Stimulated activated memory B cell treated with anti-CD40 and anti-IgM and Interleukin-4, amounts not matched to agents 10 μg/mL and 1 μg/mL and 100 μg/mL, for 72 hours (primary cell): ENCODE measurements around the gene NELL2.
"Not testable (repeated sequence)": the region's sequence is repeated elsewhere in the genome, so short reads cannot be mapped to it uniquely, and the experiment has no call there.

ENCODE experiments used
- ATAC-seq: fragments of 150-1000 bp; cut with Tn5 transposase; 2 replicates; pipeline ENCODE4 v1.10.0; 2021
- H3K27ac Mint-ChIP-seq: one replicate; pipeline ENCODE4 v1.8.0; 2022; ENCODE audit warnings: mild to moderate bottlenecking, mixed read lengths
- H3K27me3 Mint-ChIP-seq: one replicate; pipeline ENCODE4 v1.8.0; 2022; ENCODE audit warnings: mixed read lengths
- H3K36me3 Mint-ChIP-seq: one replicate; pipeline ENCODE4 v1.8.0; 2022; ENCODE audit warnings: mixed read lengths
- H3K4me1 Mint-ChIP-seq: one replicate; pipeline ENCODE4 v1.8.0; 2022; ENCODE audit warnings: mixed read lengths
- H3K4me3 Mint-ChIP-seq: one replicate; pipeline ENCODE4 v1.8.0; 2022; ENCODE audit warnings: mild to moderate bottlenecking, moderate library complexity, mixed read lengths
- H3K9me3 Mint-ChIP-seq: one replicate; pipeline ENCODE4 v1.8.0; 2022; ENCODE audit warnings: mixed read lengths

NELL2 gene

DNA sequence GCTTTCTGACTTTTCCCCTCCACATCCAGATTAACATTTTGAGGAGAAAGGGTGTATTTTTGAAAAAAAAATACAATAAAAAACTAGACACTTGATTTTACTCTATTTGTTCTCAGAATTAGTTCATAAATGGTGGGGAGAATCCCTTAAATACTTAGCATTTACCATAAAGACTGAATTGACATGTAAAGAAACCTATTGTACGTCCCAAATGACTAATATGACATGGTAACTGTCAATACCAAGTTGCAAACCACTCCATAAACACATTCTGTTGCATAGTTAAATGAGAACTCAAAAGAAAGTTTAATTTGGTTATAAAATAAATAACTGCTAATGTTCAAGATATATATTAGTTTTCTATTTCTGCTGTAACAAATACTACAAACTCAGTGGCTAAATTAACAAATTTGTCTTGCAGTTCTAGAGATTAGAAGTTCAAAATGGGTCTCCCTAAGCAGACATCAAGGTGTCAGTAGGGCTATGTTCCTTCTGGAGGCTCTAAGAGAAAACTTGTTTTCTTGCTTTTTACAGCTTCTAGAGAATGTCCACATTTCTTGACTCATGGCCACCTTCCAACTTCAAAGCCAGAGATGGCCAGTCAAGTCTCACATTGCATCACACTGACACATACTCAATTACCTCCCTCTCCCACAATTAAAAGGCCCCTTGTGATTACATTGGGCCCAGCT is 16.0 kb downstream of the NELL2 start:
- Mint-ChIP-seq H3K27ac (no peak overlapping the region), H3K4me3 (no peak overlapping the region)
- no peak for ATAC-seq

DNA sequence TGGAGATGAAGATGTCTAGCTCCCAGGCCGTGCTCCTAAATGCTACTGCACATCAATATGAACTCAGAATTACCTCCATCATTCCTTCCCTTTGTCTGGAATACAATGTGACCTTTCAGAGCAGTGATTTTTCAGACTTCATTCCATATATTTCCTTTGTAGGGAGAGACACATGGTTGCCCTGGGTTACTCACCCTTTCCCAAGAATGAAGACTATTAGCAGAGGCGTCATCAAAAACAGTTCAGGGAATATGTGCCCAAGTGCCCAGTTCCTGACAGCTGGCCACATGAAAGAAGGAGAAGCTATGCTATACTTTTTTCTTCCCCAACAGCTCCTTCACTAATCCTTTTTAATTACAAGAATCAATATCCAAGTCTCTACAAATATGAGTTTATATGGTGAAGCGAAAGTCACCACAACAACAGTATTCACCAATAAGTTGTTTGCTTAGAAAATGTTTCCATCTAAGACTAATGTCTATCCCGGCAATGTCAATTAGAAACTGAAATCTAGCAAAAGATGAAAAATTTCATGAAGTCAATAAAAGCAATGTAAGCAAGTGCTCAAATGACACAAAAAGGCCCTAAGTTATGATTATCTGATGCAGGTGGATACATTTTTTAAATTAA is 17.8 kb downstream of the NELL2 start:
- no peak for ATAC-seq
- no peak overlapping the region for H3K4me3 Mint-ChIP-seq
- H3K4me1 Mint-ChIP-seq: no peaks in the 10 kb centered on the region
- peaks cover 9% of the 10 kb centered on the region for H3K27me3 Mint-ChIP-seq
- H3K27ac Mint-ChIP-seq: no peak overlapping the region
- H3K36me3 Mint-ChIP-seq: no peaks in the 10 kb centered on the region
- peaks cover 12% of the 10 kb centered on the region for H3K9me3 Mint-ChIP-seq

More for the DNA sequence above, 16.0 kb downstream of the NELL2 start:
- Mint-ChIP-seq H3K4me1 (no peaks in the 10 kb centered on the region), H3K9me3 (peaks cover 16% of the 10 kb centered on the region), H3K27me3 (peaks cover 21% of the 10 kb centered on the region), H3K36me3 (no peaks in the 10 kb centered on the region)

DNA sequence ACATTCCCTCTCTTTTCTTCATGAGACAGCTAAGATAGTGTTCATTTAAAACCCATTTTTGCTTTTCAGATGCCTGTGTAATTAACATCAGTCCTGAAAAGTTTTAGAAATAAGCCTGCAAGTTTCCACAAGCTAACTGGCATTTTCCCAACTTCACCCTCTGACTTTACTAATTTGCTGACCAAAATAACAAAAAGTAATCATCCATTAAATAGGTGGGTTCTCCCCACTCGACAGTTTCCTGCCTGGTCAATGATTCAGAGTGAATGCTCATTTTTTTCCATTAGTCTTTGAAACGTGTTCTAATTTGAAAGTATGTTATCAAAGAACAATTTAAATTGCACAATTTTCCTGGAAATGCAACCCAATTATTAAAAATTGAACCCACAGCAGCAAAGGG is 23.6 kb downstream of the NELL2 start:
- H3K27ac Mint-ChIP-seq: no peak overlapping the region
- H3K27me3 Mint-ChIP-seq: no peaks in the 10 kb centered on the region
- H3K4me3 Mint-ChIP-seq: no peak overlapping the region
- H3K36me3 Mint-ChIP-seq: no peaks in the 10 kb centered on the region
- H3K9me3 Mint-ChIP-seq: no peaks in the 10 kb centered on the region
- no peak for ATAC-seq
- H3K4me1 Mint-ChIP-seq: peaks cover 18% of the 10 kb centered on the region

DNA sequence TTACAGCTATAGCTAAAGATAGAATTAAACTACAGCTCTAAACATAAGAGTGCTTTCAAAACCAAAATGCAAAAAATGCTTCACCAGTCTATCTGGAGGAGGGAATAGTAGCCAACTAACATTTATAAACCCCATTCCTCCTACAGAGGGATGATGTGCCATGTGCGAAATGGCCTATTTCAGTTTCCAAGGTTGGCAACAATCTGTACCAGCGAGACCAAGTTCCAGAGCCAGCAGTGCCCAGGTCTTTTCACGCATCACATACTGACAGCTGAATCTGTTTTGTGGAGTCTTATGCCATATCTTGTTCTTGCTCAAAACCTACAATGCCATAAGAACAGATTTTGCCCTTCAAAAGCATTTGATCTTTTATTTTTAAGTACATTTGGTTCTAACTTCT is 24.5 kb downstream of the NELL2 start:
- Mint-ChIP-seq H3K9me3 (no peaks in the 10 kb centered on the region), H3K4me1 (peaks cover 27% of the 10 kb centered on the region), H3K27ac (no peak overlapping the region), H3K36me3 (no peaks in the 10 kb centered on the region), H3K4me3 (no peak overlapping the region), H3K27me3 (no peaks in the 10 kb centered on the region)
- ATAC-seq: no peak

DNA sequence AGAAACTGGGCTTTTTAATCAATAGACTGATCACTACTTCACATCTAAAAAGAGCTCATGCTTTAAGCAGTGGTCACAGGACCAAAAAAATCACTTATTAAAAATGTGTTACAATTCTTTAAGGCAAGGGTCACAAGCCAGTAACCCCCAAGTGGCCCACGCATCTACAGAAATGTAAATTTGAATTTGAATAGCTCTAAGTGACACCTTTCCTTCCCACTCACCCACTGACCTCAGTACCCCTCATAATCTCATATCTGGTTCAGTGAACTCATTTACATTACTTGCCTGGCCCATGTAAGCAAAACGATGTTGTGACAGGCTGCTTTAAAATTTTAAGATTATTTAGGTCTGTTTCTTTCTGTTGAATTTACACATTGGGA is 27.4 kb downstream of the NELL2 start:
- Mint-ChIP-seq H3K9me3 (no peaks in the 10 kb centered on the region), H3K36me3 (no peaks in the 10 kb centered on the region), H3K4me1 (peaks cover 29% of the 10 kb centered on the region), H3K27ac (peak overlapping the region; percentile 81), H3K27me3 (no peaks in the 10 kb centered on the region), H3K4me3 (no peak overlapping the region)
- ATAC-seq: peak; percentile 70

DNA sequence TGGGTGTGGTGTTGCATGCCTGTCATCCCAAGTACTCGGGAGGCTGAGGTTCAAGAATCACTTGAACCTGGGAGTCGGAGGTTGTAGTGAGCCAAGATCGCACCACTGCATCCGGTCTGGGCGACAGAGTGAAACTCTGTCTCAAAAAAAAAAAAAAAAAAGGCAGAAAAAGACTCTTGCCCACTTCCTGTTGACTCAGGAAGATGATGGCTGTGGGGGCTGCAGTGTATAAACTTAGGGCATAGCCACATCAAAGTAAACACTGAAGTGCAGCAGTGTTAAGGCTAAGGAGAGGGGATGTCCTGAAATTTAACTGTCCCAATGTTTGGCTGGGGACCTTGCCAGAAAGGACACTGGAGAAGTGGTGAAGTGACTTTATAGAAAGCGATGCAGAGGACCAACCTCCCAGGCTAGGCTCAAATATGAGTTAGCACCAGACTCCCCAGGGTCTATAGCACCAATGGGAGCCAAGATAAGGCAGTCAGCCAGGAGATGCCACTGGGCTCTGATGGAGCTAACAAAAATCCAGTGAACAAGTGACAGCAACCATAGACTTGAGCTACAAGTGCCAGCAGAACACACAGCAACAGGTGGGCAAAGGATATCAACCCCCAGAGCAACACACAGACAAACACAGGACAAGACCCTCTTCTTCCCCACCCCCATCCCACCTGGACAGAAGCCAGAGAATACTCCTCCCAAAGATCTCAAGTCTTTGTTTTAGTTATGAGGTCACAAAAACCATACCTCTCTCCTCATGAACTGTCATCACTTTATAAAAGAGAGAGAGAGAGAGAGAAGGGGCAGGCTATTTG is 28.0 kb downstream of the NELL2 start:
- no peaks in the 10 kb centered on the region for H3K36me3 Mint-ChIP-seq

DNA sequence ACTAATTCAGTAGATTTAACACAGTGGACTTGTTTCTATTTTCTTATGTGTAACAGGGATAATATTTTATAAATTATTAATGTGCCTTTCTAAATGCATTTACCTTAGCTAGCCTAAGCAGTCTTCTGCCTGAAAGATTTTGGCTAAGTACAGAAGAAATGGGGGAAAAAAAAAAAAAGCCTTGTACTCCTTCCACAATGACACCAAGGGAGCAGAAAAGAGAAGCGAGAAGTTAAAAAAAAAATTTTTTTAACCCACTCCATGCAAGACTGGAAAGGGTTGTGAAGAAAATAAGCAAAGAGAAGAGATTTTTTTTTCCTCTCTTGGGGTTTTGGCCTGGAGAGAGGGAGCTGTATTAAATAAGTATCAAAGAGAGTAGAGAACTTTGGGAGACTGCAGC is 28.7 kb downstream of the NELL2 start:
- peak overlapping the region; percentile 51 for H3K4me3 Mint-ChIP-seq
- H3K4me1 Mint-ChIP-seq: peaks cover 29% of the 10 kb centered on the region
- peak; percentile 67 for ATAC-seq
- no peaks in the 10 kb centered on the region for H3K27me3 Mint-ChIP-seq
- H3K36me3 Mint-ChIP-seq: no peaks in the 10 kb centered on the region
- H3K27ac Mint-ChIP-seq: peak overlapping the region; percentile 81
- H3K9me3 Mint-ChIP-seq: no peaks in the 10 kb centered on the region

More for the DNA sequence above, 28.0 kb downstream of the NELL2 start:
- Mint-ChIP-seq H3K27ac (peak overlapping the region; percentile 81), H3K4me1 (peaks cover 29% of the 10 kb centered on the region), H3K9me3 (no peaks in the 10 kb centered on the region), H3K27me3 (no peaks in the 10 kb centered on the region), H3K4me3 (peak overlapping the region; percentile 51)
- peak; percentile 85 for ATAC-seq

DNA sequence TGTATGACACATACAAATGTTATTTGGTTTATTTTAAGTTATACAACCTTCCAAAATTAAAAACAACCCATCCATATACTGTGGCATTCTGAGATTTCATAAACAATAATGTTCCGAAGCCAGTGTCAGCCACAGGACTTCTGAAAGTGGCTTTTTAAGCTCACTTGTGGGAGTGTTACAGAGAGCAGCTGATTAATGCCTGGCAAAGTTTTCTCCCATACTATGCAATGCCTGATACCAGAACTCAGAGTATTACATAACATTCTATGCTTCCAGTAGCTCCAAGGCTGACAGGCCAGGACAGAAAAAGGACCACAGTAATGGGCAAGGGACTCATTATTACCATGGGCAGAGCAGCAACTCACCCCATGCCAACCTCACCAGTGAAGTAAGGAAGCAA is 29.3 kb downstream of the NELL2 start:
- Mint-ChIP-seq H3K27me3 (no peaks in the 10 kb centered on the region), H3K36me3 (no peaks in the 10 kb centered on the region), H3K4me1 (peaks cover 29% of the 10 kb centered on the region), H3K27ac (peak overlapping the region; percentile 81), H3K4me3 (no peak overlapping the region), H3K9me3 (no peaks in the 10 kb centered on the region)
- ATAC-seq: no peak

DNA sequence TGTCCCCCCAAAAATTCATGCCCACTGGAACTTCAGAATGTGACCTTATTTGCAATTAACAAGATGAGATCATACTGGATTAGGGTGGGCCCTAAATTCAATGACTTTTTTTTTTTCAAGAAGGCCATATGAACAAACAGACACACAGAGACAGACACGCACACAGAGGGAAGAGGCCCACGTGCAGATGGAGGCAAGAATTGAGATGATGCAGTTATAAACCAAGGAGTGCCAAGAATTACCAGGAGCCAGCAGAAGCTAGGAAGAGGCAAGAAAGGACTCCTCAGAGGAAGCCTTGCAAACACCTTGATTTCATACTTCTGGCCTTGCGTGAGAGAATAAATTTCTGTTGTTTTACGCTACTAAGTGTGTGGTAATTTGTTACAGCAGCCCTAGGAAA is 33.4 kb downstream of the NELL2 start:
- Mint-ChIP-seq H3K4me3 (no peak overlapping the region), H3K36me3 (no peaks in the 10 kb centered on the region), H3K27ac (no peak overlapping the region), H3K27me3 (no peaks in the 10 kb centered on the region), H3K9me3 (no peaks in the 10 kb centered on the region), H3K4me1 (peaks cover 13% of the 10 kb centered on the region)
- ATAC-seq: no peak

DNA sequence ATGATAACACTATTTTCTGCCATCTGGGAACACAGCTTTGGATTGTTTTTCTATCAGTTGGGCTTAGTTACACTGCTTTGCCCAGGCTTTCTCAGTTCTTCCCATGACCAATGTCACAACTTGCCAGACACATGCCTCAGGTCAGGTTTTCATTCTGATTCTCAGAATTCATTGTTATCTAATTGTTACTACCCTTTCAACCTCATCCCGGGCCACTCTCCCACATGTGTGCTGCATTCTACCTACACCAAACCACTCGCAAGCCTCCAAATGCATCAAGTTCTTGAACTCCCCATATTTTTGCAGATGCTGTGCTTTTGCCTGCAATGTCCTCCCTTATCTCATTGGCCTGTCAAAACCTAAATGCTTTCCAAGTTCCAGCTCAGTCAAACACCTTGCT is 36.3 kb downstream of the NELL2 start:
- no peaks in the 10 kb centered on the region for H3K36me3 Mint-ChIP-seq
- H3K27ac Mint-ChIP-seq: no peak overlapping the region
- H3K9me3 Mint-ChIP-seq: no peaks in the 10 kb centered on the region
- no peaks in the 10 kb centered on the region for H3K27me3 Mint-ChIP-seq
- H3K4me3 Mint-ChIP-seq: no peak overlapping the region
- ATAC-seq: no peak
- H3K4me1 Mint-ChIP-seq: no peaks in the 10 kb centered on the region

DNA sequence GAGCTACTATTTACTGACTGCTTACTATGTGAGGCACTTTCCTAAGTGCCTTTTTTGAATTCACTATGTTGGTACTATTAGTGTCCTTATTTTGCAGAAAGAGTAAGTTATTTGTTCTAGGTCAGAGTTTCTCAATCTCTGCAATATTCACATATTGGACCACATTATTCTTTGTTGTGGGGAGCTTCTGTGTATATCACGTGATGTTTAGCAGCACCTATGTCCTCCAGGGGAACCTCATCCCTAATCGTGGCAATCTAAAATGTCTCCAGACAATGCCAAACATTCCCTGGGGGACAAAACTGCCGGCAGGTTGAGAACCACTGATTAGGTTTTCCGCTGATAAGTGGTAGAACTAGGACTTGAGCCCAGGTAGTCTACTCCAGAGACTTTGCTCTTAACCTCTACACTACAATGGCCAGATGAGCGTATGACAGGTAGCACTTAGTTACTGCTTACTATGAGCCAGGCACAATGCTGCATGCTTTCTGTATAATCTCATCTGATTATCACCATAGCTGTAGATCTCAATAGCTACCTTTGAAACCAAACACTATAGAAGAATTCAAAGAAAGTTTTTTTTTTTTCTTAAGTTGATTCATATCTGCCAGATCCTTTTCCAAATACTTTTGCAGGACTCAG is 38.9 kb downstream of the NELL2 start:
- Mint-ChIP-seq H3K27ac (no peak overlapping the region), H3K4me1 (no peaks in the 10 kb centered on the region), H3K27me3 (no peaks in the 10 kb centered on the region), H3K36me3 (no peaks in the 10 kb centered on the region), H3K4me3 (no peak overlapping the region), H3K9me3 (no peaks in the 10 kb centered on the region)
- ATAC-seq: no peak

DNA sequence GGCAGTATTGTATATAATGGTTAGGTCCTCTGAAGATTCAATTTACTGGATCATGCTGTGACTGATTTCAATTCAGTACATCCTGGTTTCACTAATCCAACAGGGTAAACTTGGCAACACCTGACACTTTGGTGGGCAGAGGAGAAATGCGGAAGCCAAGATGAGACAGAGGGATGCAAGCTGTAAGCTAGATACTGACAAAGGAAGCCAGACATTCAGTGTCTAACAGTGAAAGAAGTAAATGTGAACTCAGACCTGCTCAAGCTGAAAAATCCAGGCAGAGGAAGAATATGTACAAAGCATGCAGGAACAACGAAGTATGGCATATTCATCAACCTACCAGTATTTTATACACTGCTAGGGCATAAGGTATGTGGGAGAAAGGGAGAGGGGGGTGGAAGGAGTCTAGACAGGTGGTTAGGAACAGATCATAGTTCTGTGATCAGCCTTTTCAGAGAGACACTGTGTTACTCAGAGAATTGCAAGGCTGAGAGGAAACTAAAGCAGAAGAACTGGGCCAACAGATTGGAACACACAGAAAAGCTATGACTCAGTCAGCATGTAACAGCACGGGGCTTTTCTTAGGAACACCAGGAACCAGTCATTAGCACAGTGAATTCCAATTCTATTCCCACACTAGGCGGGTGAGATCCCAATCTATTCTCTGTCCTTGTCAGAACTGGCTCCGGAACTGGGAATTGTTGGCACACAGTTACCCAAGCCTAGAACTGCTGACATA is 40.3 kb downstream of the NELL2 start:
- Mint-ChIP-seq H3K36me3 (no peaks in the 10 kb centered on the region), H3K4me3 (no peak overlapping the region), H3K27ac (no peak overlapping the region), H3K4me1 (no peaks in the 10 kb centered on the region), H3K9me3 (no peaks in the 10 kb centered on the region), H3K27me3 (no peaks in the 10 kb centered on the region)
- no peak for ATAC-seq

DNA sequence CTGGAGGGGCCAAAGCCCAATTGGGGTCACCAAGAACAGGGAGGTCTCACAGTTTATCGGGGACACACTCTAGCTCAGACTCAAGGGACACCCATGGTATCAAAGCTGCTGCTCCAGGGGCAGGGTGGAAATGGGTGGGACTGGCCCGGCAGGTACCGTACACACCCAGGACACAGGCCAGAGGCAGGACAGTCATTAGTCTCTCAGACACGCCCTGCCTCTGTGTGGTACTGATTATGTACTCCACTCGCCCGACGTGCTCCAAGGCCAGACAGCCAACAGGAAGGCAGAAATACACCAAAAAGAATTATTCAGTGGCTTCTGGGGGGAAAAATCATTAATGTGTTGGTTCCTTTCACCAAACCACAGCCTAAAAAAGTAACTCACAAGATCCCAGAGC is 41.1 kb downstream of the NELL2 start:
- not testable (repeated sequence) for ATAC-seq, H3K4me3 Mint-ChIP-seq, H3K36me3 Mint-ChIP-seq, H3K27me3 Mint-ChIP-seq, H3K9me3 Mint-ChIP-seq, H3K4me1 Mint-ChIP-seq, H3K27ac Mint-ChIP-seq

DNA sequence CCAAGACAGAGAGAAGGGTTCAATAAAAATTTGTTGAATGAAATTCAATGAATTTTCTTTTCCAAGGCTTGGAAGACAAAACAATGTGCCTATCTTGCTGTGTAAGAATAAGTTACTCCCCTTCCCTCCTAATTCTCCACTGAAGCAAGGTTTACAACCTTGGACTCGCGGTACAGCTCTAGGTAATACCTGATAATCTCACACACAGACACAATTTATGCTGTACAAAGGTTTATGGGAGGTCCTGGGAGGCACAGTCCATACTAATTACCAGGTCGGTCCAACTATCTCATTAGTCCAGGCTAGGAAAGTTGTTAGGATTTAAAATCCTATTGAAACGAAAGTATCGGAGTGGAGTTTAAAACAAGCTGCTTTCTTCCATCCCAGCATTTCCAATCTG is 42.6 kb downstream of the NELL2 start:
- Mint-ChIP-seq H3K4me1 (no peaks in the 10 kb centered on the region), H3K4me3 (no peak overlapping the region), H3K27me3 (no peaks in the 10 kb centered on the region), H3K9me3 (no peaks in the 10 kb centered on the region), H3K27ac (no peak overlapping the region), H3K36me3 (no peaks in the 10 kb centered on the region)
- no peak for ATAC-seq

DNA sequence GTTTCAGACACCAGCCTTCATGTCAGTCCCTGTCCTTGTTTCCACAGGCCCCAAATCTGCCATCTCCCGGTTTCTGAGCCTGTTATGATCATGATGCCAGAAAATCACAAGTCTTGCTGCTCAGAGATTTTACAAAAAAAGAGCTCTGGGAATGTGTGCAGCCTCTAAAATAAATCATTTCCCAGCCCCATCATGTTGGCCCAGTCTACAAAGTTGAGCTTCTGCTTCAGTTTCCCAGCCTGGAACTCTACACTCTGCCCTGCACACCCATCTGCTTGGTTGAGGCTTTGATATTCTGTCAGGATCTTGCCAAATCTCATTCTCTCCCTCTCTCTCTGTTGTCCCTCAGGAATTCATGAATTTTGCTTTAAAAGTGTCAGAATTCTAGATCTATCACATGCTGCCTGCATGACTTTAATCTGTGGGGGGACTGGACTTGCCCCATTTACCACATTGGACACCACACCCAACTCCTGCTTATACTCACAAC is 45.5 kb downstream of the NELL2 start:
- no peak overlapping the region for H3K4me3 Mint-ChIP-seq
- no peak for ATAC-seq
- H3K36me3 Mint-ChIP-seq: no peaks in the 10 kb centered on the region
- H3K27me3 Mint-ChIP-seq: no peaks in the 10 kb centered on the region
- H3K9me3 Mint-ChIP-seq: no peaks in the 10 kb centered on the region
- peaks cover 5% of the 10 kb centered on the region for H3K4me1 Mint-ChIP-seq
- H3K27ac Mint-ChIP-seq: no peak overlapping the region
